GM19099 (cell line): ENCODE data around the gene CLK3.

ENCODE experiments used
- POLR2A ChIP-seq: IDR thresholded peaks from 3 replicates; pipeline ENCODE4 v1.6.1; 2011; ENCODE audit warnings: low read depth; ENCODE audit not compliant: insufficient read length; ENCODE audit errors: extremely low read depth

CLK3 gene

DNA sequence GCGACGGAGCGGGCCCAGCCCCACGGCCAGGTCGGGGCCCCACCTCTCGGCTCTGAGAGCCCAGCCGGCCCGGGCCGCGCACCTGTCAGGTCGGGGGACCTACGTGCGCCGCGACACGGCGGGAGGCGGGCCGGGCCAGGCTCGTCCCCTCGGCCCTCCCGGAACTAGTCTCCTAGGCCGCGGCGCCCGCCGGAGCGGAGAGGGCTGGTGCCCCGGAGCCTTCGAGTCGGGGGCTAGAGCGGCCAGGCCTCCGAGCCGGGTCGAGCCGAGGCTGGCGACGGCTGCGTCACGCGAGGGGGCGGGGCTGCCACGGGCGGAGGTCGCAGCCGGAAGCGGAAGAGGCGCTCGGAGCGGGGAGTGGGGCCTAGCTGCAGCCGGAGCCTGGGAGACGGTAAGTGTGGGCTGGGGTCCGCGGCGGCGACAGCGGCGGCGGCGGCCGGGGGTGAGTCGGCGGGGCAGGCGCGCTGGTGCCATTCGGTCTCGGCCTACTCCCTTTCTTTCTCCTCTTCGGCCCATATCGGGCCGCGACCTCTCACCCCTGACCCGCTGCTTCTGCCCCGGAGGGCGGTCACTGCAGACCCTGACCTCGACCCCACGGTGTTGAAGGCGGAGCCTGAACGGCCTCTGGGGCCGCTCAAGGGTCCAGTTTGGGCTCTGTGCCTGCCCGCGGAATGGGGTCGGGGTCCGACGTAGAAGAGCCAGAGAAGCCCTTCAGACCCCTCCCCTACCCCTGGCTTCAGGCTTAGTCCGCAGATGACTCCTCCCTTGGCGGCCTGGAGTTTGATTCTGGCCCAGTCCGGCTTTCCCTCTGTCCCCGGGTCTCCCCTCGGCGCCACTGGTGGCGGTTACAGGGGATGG, at the start of gene CLK3:
Gene CLK3 (plus strand): TSS at position 329 of the 858 bp plus-strand sequence. CDS start 3,361 bp downstream, outside the sequence.
- TF ChIP-seq POLR2A = peak; percentile 78

GRCh38 chr15:74568594-74568993, 47.0 kb upstream of the CLK3 start:
- TF ChIP-seq POLR2A = no peak

DNA sequence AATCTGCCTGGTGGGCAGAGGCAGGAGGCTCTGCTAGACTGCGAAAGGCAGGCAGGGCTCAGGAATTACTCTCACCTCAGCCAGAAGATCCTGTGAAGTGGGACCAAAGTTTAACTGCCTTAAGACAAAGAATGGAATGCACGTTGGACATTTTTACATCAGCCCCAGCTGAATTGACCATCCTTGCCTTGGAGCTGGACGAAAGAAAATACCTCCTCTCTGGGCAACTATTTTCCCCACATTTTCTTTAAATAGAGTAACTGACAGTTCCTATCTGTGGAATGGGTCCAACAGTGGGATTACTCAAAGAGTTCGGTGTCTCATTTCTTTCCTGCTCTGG, 45.9 kb upstream of the CLK3 start:
- no peak for TF ChIP-seq POLR2A

DNA sequence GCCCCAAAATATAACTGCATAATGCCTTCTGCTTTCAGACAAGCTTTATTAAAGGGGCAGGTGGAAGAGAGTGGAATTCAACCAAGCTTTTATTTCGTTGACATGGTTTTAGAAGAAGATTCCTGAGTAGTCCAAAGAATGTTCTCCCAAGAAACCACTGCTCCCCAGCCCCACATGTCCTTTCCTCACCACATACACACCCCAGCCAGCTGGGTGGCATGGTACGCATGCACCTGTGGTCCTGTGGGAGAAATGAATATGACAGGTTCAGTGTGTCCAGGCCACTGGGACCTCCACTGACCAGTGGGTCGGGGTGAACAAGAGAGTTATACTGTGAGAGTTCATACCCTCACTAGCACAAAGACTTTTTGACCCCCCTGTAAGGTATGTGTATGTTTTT, 44.4 kb upstream of the CLK3 start:
- no peak for TF ChIP-seq POLR2A

DNA sequence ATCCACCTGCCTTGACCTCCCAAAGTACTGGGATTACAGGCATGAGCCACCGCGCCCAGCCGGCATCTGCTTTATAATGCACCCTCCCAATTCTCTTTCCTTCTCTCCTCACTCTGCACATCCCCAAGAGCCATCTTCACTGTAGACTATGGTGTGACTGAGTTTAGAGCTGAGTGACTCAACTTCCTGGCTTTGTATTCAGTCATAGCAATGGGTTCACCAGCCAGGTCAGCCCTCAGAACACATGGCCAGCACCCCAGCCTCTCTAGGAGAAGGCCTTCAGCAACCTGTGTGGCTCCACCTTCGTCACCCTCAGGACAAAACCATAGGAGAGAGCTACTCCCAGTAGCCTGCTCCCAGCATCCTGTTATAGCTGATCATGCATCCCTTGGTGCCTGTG, 41.6 kb upstream of the CLK3 start:
- TF ChIP-seq POLR2A = no peak

GRCh38 chr15:74578496-74578994, 37.1 kb upstream of the CLK3 start:
- TF ChIP-seq POLR2A = no peak

GRCh38 chr15:74579001-74579400, 36.6 kb upstream of the CLK3 start:
- no peak for TF ChIP-seq POLR2A

- TF ChIP-seq POLR2A = no peak
These were observed 34.9 kb upstream of the CLK3 start for GRCh38 chr15:74580538-74581350.

DNA sequence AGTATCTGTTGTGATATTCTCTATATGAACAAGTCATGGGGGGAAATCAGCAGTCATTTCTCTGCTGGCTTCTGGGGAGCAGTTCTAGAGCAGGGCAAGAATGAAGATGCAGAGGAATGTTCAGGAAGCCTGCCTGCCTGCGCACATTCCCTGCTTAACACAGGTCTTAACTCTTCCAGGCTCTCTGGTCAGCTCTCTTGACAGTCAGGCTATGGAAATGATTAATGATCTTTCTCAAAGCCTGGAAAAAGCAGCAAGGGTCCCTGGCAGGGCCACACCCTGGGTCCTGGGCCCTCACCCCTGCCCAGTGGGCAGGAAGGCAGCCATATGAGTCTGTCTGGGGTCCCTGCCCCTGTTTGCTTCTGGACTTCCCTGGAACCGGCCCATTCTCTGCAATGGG, 31.4 kb upstream of the CLK3 start:
- TF ChIP-seq POLR2A = no peak

DNA sequence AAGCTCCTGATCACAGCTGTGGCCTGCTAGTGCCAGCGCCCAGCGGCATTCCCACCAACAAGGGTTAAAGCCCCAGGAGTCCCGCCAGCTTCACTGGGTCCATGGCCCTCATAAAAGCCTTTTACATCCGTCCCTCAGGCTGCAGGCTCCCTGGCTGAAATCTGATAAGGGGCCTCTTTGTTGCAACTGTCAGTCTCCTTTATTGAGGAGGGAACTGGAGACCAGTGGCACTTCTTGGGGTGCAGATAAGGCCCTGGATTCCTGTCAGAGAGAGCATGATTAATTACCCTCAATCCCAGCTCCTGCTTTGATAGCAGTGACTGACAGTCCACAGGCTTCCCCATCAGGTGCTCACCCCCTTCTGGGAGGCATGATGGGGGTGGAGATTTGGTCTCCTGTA, 30.9 kb upstream of the CLK3 start:
- TF ChIP-seq POLR2A = no peak

DNA sequence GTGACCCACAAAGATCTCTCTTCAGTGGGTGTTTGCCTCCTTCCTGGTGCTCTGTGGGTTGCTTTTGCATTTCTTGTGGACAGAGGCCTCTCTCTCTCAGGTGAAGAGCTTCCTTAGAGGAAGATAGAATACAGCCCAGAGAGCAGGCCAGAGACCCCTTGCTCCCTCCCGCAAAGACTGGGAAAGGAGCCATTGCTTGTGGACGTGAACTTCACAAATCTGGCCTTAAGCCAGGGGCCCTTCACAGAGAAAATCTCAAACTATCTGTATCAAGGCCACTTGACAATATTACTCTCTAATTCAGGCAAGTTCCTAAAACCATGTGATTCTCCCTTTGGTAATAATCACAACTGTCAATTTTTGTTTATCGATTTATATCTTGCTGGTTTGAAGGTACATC, 30.4 kb upstream of the CLK3 start:
- TF ChIP-seq POLR2A = no peak

DNA sequence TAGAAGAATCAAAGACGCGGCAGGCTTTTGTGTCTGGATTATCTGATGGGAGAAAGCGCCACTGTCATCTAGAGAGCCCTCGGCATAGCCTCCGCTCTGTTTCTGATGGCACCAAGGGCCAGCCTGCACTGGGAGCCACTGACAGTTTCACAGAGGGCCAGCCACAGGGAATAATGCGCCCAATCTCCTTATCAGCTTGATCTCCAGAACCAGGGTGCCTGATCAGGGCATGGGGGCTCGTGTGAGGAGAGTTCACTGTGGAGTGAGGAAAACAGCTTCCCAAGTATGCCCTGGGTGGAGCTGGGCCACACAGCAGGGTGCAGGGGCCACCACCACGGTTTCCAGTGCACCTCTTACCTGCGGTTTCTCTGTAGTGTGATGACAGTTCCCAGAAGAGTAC, 29.8 kb upstream of the CLK3 start:
- TF ChIP-seq POLR2A = no peak

GRCh38 chr15:74589826-74590225, 25.8 kb upstream of the CLK3 start:
- no peak for TF ChIP-seq POLR2A

DNA sequence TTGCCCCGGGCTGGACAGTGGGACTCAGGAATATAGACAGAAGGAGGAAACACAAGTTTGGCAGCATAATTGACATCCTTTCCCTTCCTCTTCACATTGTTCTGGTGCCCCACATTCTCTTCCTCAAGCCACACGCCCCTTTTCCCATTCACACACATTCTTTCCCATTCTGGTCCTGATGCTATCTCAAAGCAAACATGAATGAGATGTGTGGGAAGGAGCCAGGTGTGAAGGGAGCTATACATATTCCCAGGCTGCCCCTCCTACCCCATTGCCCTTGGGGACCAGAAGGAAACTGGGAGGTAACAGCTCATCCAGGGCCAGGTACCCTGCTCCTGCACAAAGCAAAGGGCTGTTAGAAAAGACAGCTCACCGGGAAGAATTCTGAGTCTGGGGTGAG, 23.4 kb upstream of the CLK3 start:
- no peak for TF ChIP-seq POLR2A

DNA sequence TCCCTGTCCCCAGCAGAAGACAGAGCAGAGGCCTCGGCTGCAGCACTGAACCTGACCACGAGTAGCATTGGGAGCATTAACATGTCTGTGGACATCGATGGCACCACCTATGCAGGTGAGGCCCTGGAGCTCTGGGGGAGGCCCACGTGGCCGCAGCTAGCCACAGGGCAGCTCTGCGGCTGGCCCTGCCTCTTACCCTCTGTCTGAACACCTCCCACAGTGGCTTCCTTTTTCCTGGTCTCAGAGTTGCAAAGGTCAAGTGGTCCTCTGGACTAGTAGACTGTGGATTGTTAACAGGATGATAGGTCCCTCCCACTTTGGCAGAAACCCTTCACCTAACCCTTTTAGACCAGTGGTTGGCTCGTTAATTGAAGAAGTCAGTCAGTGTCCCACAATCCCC, 22.5 kb upstream of the CLK3 start:
- no peak for TF ChIP-seq POLR2A

- no peak for TF ChIP-seq POLR2A
These were observed 21.2 kb upstream of the CLK3 start for GRCh38 chr15:74594455-74594854.
